Activated CD4-positive, alpha-beta T cell treated with anti-CD3 and anti-CD28 coated beads, Interleukin-2, amount 10 ng/mL, durations not matched to agents 7 days and 5 days (primary cell): ENCODE results near the gene BLZF1. TPM values are rescaled to one million over a fixed set of nuclear protein-coding genes. Genes with fewer than 3 reads are reported as not detected.
A peak's percentile ranks its signal among the peaks of the same experiment; 100 is the strongest.
"Not testable (repeated sequence)": the region's sequence is repeated elsewhere in the genome, so short reads cannot be mapped to it uniquely, and the experiment has no call there.

Experiments
- CTCF ChIA-PET: fragments of 350-600 bp; sonication (Branson Sonifier 250); formaldehyde crosslinking; loops from one replicate; lab custom pipeline; 2021; ENCODE audit warnings: antibody characterized with exemption; lab: Charles Lee
- POLR2A ChIA-PET: fragments of 350-600 bp; sonication (Branson Sonifier 250); formaldehyde crosslinking; loops from one replicate; lab custom pipeline; 2021; ENCODE audit warnings: antibody characterized with exemption; lab: Charles Lee
- DNase-seq: peaks from one replicate; pipeline ENCODE4 v3.0.0-alpha.2; 2020
- H3K27ac Mint-ChIP-seq: one replicate; pipeline ENCODE4 v1.8.0; 2021; ENCODE audit warnings: mild to moderate bottlenecking, moderate library complexity, mixed read lengths
- H3K27me3 Mint-ChIP-seq: one replicate; pipeline ENCODE4 v1.8.0; 2021; ENCODE audit warnings: mixed read lengths
- H3K36me3 Mint-ChIP-seq: one replicate; pipeline ENCODE4 v1.8.0; 2021; ENCODE audit warnings: low read depth, mixed read lengths
- H3K4me1 Mint-ChIP-seq: one replicate; pipeline ENCODE4 v1.8.0; 2021; ENCODE audit warnings: mixed read lengths
- H3K4me3 Mint-ChIP-seq: one replicate; pipeline ENCODE4 v1.8.0; 2021; ENCODE audit warnings: mild to moderate bottlenecking, moderate library complexity, mixed read lengths
- H3K9me3 Mint-ChIP-seq: one replicate; pipeline ENCODE4 v1.8.0; 2021; ENCODE audit warnings: mixed read lengths
- total RNA-seq, 2 experiments: library from RNA; stranded (reverse); gene quantifications; one replicate each; pipeline ENCODE4 v1.2.3, GENCODE V29; 2021

The BLZF1 gene, protein sequence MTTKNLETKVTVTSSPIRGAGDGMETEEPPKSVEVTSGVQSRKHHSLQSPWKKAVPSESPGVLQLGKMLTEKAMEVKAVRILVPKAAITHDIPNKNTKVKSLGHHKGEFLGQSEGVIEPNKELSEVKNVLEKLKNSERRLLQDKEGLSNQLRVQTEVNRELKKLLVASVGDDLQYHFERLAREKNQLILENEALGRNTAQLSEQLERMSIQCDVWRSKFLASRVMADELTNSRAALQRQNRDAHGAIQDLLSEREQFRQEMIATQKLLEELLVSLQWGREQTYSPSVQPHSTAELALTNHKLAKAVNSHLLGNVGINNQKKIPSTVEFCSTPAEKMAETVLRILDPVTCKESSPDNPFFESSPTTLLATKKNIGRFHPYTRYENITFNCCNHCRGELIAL
- total RNA-seq, result 10 to 100 TPM; 23.9 to 24.9 TPM

DNA sequence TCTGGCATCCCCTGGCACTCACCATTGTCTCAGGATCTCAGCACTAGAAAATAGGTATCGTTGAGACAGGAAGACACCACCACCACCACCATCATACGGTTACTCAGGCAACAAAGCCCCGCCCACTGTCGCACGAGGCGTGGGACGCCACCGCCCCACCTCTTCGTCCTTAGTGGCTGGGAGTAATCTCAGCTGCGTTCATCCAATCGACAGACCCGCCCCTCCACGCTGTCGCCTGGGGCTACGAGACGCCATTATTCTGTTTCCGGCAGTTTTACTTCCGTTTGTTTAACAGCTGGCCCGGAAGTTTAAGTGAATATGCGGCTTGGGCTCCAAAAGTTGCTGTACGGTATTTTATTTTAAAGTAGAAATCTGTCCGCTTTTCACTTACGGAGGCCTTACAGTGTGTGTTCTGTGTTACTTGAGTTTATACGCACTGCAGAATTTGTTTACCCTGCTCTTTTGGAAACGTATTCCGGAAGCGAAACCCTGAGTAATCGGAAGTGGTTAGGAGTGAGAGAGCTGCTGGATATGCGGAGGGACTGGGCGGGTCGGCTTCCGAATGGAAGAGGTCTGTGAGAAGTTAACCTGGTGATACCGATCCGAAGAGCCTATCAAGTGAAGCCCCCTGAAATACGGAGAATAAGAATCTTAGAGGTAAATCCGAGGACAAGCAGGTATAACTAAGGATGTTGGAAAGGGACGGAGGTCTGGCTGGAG is at the start of gene BLZF1, which contains the start of gene NME7:
TSS of gene BLZF1 (plus strand) at position 510 of the 720 bp plus-strand sequence. CDS start 1,328 bp downstream, outside the sequence.
TSS of gene NME7 (minus strand) at position 112 of the 720 bp plus-strand sequence. CDS start at position 25, 87 bp downstream.
- Mint-ChIP-seq H3K9me3 (peaks cover 8% of the 10 kb centered on the region), H3K27me3 (no peaks in the 10 kb centered on the region), H3K4me3 (no peak within 1 kb of the TSS), H3K4me1 (peaks cover 41% of the 10 kb centered on the region), H3K27ac (peak within 1 kb of the TSS; percentile 57), H3K36me3 (peaks cover 28% of the 10 kb centered on the region)
- POLR2A ChIA-PET, result interaction anchor here (0.6 to 1.6 kb wide), 2 partner anchors 23 to 54 kb away, joined by 3 to 5 read pairs; no protein-coding TSS in a partner anchor
- DNase-seq, result peak; percentile 99
- CTCF ChIA-PET, result interaction anchor here (0.8 to 2.0 kb wide), 4 partner anchors 12 to 1026 kb away, joined by 3 to 7 read pairs (median 4); no protein-coding TSS in a partner anchor

DNA sequence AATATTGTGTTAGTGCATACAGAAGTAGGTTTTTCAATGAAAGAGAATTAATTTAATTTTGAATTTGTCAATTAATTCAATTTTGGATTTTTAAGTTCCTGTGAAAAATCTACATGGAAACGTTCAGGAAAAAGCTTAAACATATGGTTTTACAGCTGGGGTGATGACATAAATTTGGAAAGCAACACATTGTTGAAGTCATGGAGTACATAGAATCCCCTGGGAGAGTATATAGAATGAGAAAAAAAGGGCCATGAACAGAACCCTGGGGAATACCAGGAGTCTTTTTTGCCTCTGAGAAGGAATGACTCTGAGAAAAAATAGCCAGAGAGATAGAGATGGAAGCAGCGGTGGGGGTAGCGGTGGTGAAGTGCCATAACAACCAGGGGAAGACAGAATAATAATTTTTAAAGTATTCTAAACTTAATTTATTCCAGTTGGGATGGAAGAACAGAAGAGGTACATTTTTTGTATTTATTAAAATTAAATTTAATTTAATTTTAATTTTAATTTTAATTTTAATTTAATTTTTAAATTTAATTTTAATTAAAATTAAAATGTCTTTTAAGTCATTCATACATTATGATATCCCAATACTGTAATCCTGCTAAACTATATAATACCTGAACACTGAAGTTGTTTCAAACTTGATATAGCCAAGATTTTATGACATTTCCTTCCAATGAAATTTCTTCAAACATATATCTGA is 49.3 kb upstream of the BLZF1 start:
- ChIA-PET CTCF (interaction anchor here (0.7 kb wide), 1 partner anchor 191 kb away, joined by 3 read pairs; no protein-coding TSS in a partner anchor), POLR2A (no interaction called here)
- no peak overlapping the region for H3K4me3 Mint-ChIP-seq
- no peak for DNase-seq
- H3K36me3 Mint-ChIP-seq, result peaks cover 1% of the 10 kb centered on the region
- no peak overlapping the region for H3K27ac Mint-ChIP-seq
- no peaks in the 10 kb centered on the region for H3K4me1 Mint-ChIP-seq
- H3K27me3 Mint-ChIP-seq, result no peaks in the 10 kb centered on the region
- H3K9me3 Mint-ChIP-seq, result no peaks in the 10 kb centered on the region

DNA sequence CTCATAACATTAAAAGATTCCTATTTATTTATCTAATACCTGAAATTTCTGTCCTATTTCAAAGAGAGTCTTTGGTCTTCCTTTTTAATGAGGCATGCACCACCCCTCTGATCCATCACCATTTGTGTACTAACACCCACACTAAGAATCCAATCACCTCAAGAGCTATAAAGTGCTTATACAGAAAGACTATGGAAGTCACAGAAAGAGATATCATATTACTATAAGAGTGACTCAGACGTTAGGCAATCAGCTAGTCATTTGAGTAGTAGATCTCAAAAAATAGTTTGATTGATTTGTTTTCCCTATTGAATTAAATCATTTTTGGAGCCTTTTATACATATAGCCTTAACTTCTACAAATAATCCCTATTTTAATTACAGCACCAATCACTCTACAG is 46.5 kb upstream of the BLZF1 start:
- no peak for DNase-seq
- H3K4me1 Mint-ChIP-seq, result peaks cover 4% of the 10 kb centered on the region
- H3K36me3 Mint-ChIP-seq, result peaks cover 1% of the 10 kb centered on the region
- H3K27ac Mint-ChIP-seq, result no peak overlapping the region
- H3K9me3 Mint-ChIP-seq, result no peaks in the 10 kb centered on the region
- no peak overlapping the region for H3K4me3 Mint-ChIP-seq
- ChIA-PET POLR2A (no interaction called here), CTCF (no interaction called here)
- no peaks in the 10 kb centered on the region for H3K27me3 Mint-ChIP-seq

DNA sequence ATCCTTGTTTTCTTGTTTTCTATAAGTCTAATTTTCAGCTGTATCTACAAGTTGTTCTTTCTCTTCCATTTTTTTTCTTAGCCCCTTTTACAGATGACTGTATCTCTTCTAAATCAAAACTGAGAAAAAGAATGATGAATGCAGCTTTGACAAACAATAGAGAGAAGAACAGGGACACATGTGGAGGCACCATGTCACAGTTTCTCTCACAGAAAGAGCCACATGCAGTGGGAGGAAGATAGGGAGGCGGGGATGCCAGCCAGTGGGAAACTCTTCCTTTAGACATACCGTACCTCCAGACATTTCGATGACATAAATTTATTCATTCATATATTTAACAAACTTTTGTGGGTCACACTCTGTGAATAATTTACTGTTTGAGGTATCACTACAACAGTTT is 45.9 kb upstream of the BLZF1 start:
- H3K27me3 Mint-ChIP-seq, result no peaks in the 10 kb centered on the region
- no peak for DNase-seq
- H3K27ac Mint-ChIP-seq, result no peak overlapping the region
- H3K4me1 Mint-ChIP-seq, result peaks cover 6% of the 10 kb centered on the region
- H3K9me3 Mint-ChIP-seq, result no peaks in the 10 kb centered on the region
- CTCF ChIA-PET, result no interaction called here
- POLR2A ChIA-PET, result no interaction called here
- H3K36me3 Mint-ChIP-seq, result peaks cover 1% of the 10 kb centered on the region
- no peak overlapping the region for H3K4me3 Mint-ChIP-seq

DNA sequence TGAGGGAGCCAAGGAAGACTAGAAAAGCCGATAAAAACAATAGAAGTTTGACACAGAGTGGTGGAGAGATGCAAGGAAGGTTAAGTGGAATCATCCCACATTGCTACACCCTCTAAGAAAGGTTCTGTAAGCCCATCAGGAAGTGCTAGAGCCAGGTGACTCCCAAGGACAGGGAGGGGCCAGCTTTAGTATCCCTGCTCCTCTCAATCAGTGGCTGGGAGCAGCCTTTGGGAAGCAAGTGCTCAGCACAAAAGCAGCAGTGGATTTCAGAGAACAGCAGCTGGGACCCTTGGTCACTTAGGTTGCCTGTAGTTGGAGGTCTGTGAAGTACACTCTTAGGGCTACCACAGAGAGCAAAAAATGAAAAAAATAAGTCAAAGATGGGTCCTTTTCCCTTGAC is 42.9 kb upstream of the BLZF1 start:
- POLR2A ChIA-PET, result no interaction called here
- peaks cover 6% of the 10 kb centered on the region for H3K36me3 Mint-ChIP-seq
- DNase-seq, result no peak
- peaks cover 11% of the 10 kb centered on the region for H3K9me3 Mint-ChIP-seq
- CTCF ChIA-PET, result interaction anchor here (1.0 to 1.9 kb wide), 2 partner anchors 26 to 213 kb away, joined by 3 to 4 read pairs; no protein-coding TSS in a partner anchor
- no peaks in the 10 kb centered on the region for H3K27me3 Mint-ChIP-seq
- H3K4me3 Mint-ChIP-seq, result no peak overlapping the region
- H3K4me1 Mint-ChIP-seq, result peaks cover 10% of the 10 kb centered on the region
- no peak overlapping the region for H3K27ac Mint-ChIP-seq

DNA sequence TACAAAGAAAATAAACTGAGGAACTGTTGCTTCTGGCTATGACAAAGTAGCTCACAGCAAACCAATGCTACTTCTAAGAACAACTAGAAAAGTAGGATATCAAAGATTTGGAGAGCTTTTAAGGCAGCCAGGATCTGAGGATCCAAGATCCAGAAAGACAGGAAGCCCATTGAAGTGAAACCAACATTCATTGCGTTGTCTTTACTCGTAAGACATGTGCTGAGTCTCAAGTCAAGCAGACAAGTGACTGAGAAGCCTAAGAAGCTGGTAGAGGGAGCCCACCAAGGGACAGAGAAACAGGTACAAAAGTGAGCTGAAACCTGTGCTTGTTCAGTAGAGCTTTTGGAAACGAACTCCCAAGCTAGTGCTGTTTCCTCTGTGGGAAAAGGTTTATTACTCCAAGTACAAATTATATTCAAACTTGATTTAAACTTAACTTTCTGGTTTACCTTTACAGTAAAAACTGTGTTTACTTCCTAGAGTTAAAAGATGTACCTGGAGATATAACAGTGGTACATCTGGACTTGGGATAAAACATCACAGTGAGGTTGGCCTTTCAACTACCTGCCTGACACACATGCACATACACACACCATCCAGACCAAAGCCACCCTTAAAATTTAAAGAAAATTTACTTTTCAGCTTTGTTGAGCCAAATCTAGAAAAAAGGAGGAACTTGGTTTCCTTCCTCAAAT is 41.6 kb upstream of the BLZF1 start:
- Mint-ChIP-seq H3K27ac (no peak overlapping the region), H3K4me3 (no peak overlapping the region), H3K27me3 (no peaks in the 10 kb centered on the region), H3K36me3 (peaks cover 7% of the 10 kb centered on the region), H3K4me1 (peaks cover 10% of the 10 kb centered on the region), H3K9me3 (peaks cover 14% of the 10 kb centered on the region)
- ChIA-PET CTCF (interaction anchor here (0.5 to 1.9 kb wide), 2 partner anchors 24 to 597 kb away, joined by 3 to 4 read pairs; partner anchors contain the start of gene DPT), POLR2A (no interaction called here)
- DNase-seq, result no peak

DNA sequence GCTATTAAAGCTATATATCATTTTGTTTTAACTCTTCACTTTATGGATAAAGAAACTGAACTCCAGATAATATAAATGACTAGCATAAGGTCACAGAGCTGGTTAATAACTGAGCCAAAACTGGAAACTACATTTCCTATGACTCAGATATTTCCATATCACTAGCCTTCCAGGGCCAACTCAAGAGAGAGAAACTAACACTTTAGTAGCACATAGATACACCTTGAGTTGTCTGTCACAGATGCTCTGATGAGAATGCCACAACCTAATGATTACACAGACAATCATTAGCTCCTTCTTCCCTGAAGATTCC is 41.1 kb upstream of the BLZF1 start:
- ChIA-PET POLR2A (no interaction called here), CTCF (interaction anchor here (0.5 to 1.9 kb wide), 3 partner anchors 13 to 598 kb away, joined by 3 to 4 read pairs (median 4); partner anchors contain the start of gene DPT)
- Mint-ChIP-seq H3K9me3 (peaks cover 14% of the 10 kb centered on the region), H3K27ac (no peak overlapping the region), H3K27me3 (no peaks in the 10 kb centered on the region), H3K4me3 (no peak overlapping the region), H3K36me3 (peaks cover 7% of the 10 kb centered on the region), H3K4me1 (peaks cover 10% of the 10 kb centered on the region)
- DNase-seq, result no peak

DNA sequence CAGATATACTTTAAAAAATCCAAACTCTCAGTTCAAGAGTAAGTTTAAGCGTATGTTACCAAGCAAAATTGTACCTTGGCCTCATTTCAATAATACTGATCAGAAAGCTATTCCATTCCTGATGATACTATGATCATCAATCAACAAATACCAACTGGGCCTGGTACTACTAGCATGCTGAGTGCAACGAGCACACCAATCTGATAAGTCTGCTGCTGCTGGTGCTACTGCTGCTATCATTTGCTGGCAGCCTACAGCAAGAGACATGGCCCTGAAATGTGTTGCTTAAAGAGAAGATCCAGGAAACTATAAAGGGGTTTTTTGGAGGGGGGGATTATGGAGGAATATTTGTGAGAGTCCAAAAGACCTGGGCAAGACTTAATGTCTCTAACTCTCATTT is 40.1 kb upstream of the BLZF1 start:
- Mint-ChIP-seq H3K4me1 (peaks cover 10% of the 10 kb centered on the region), H3K36me3 (peaks cover 7% of the 10 kb centered on the region), H3K27me3 (no peaks in the 10 kb centered on the region), H3K9me3 (peaks cover 17% of the 10 kb centered on the region), H3K4me3 (no peak overlapping the region), H3K27ac (no peak overlapping the region)
- DNase-seq, result no peak
- ChIA-PET POLR2A (no interaction called here), CTCF (no interaction called here)

DNA sequence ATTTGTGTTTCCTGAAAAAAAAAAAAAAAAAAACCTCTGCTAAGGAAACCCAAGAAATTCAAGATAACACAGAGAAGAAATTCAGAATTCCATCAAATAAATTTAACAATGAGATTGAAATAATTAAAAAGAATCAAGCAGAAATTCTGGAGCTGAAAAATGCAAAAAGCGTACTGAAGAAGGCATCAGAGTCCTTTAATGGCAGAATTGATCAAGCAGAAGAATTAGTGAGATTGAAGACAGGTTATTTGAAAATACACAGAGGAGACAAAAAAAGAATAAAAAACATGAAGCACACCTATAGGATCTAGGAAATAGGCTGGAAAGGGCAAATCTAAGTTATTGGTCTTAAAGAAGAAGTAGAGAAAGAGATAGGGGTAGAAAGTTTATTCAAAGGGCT is 38.6 kb upstream of the BLZF1 start:
- Mint-ChIP-seq H3K4me3 (no peak overlapping the region), H3K9me3 (peaks cover 17% of the 10 kb centered on the region), H3K27me3 (no peaks in the 10 kb centered on the region), H3K36me3 (peaks cover 7% of the 10 kb centered on the region), H3K4me1 (peaks cover 10% of the 10 kb centered on the region), H3K27ac (no peak overlapping the region)
- CTCF ChIA-PET, result interaction anchor here (0.6 to 0.7 kb wide), 2 partner anchors 79 to 554 kb away, joined by 5 to 7 read pairs; no protein-coding TSS in a partner anchor
- DNase-seq, result no peak
- POLR2A ChIA-PET, result no interaction called here

DNA sequence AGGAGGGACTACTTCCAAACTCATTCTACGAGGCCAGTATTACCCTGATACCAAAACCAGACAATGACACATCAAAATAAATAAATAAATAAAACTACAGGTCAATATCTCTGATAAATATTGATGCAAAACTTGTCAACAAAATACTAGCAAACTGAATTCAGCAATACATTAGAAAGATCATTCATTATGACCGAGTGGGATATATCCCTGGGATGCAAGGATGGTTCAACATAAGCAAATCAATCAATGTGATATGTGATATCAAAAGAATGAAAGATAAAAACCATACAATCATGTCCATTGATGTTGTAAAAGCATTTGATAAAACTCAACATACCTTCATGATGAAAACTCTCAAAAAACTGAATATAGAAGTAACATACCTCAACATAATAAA is 37.1 kb upstream of the BLZF1 start:
- H3K9me3 Mint-ChIP-seq, result peaks cover 22% of the 10 kb centered on the region
- H3K36me3 Mint-ChIP-seq, result peaks cover 12% of the 10 kb centered on the region
- DNase-seq, result no peak
- H3K27ac Mint-ChIP-seq, result no peak overlapping the region
- ChIA-PET POLR2A (no interaction called here), CTCF (no interaction called here)
- H3K4me1 Mint-ChIP-seq, result peaks cover 9% of the 10 kb centered on the region
- H3K4me3 Mint-ChIP-seq, result no peak overlapping the region
- H3K27me3 Mint-ChIP-seq, result no peaks in the 10 kb centered on the region

DNA sequence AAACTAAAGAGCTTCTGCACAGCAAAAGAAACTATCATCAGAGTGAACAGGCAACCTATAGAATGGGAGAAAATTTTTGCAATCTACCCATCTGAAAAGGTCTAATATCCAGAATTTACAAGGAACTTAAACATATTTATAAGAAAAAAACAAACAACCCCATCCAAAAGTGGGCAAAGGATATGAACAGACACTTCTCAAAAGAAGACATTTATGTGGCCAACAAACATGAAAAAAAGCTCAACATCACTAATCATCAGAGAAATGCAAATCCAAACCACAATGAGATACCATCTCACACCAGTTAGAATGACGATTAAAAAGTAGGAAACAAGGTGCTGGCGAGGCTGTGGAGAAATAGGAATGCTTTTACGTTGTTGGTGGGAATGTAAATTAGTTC is 33.3 kb upstream of the BLZF1 start:
- H3K4me1 Mint-ChIP-seq, result peaks cover 13% of the 10 kb centered on the region
- H3K27me3 Mint-ChIP-seq, DNase-seq, H3K27ac Mint-ChIP-seq, H3K4me3 Mint-ChIP-seq, CTCF ChIA-PET, POLR2A ChIA-PET: not testable (repeated sequence)
- H3K36me3 Mint-ChIP-seq, result peaks cover 10% of the 10 kb centered on the region
- peaks cover 19% of the 10 kb centered on the region for H3K9me3 Mint-ChIP-seq
